Caco-2 (cell line): ENCODE data around the gene CEACAM19. TPM values are rescaled to one million over a fixed set of nuclear protein-coding genes. Genes with fewer than 3 reads are reported as not detected.
"Not testable (repeated sequence)": the region's sequence is repeated elsewhere in the genome, so short reads cannot be mapped to it uniquely, and the experiment has no call there.

Experiments
- BruUV-seq: library from RNA; stranded (reverse); fragments of 400-500 nt; replicated peaks from 2 replicates; lab custom pipeline; 2021; lab: Mats Ljungman, UMichigan
- CTCF ChIA-PET: fragments of 300-600 bp; sonication (Branson Sonifier 250); formaldehyde crosslinking; loops from one replicate; lab custom pipeline; 2022; ENCODE audit warnings: antibody characterized with exemption; lab: Charles Lee
- POLR2A ChIA-PET: fragments of 300-600 bp; sonication (Branson Sonifier 250); formaldehyde crosslinking; loops from one replicate; lab custom pipeline; 2022; ENCODE audit warnings: antibody characterized with exemption; lab: Charles Lee
- DNase-seq, 2 experiments: peaks; one replicate each; pipeline versions ENCODE4 v3.0.0 to v3.0.0-alpha.2; 2020 to 2022
- H3K27me3 ChIP-seq: replicated peaks from 2 replicates; pipeline ENCODE4 v1.6.0; 2011; ENCODE audit warnings: low read length; ENCODE audit not compliant: control insufficient read depth, insufficient read depth
- H3K36me3 ChIP-seq: 2 replicates; pipeline ENCODE4 v1.5.1; 2011; ENCODE audit warnings: low read length; ENCODE audit not compliant: control insufficient read depth, insufficient read depth
- H3K4me1 ChIP-seq: fragments of 250-450 bp; sonication (Bioruptor Pico); 2 replicates; pipeline ENCODE4 v1.5.1; 2020; ENCODE audit warnings: mild to moderate bottlenecking
- H3K4me3 ChIP-seq: 2 replicates; pipeline ENCODE4 v1.5.1; 2011; ENCODE audit warnings: low read depth, mild to moderate bottlenecking, control low read depth, low read length
- H3K9me3 ChIP-seq: fragments of 250-450 bp; sonication (Bioruptor Pico); 2 replicates; pipeline ENCODE4 v1.5.1; 2020; ENCODE audit warnings: mild to moderate bottlenecking, moderate library complexity
- H3K27ac Mint-ChIP-seq: one replicate; pipeline ENCODE4 v1.8.0; 2022; ENCODE audit warnings: mixed read lengths; ENCODE audit not compliant: unreplicated experiment
- H3K27me3 Mint-ChIP-seq: one replicate; pipeline ENCODE4 v1.8.0; 2022; ENCODE audit warnings: mixed read lengths; ENCODE audit not compliant: insufficient read depth, unreplicated experiment
- H3K36me3 Mint-ChIP-seq: one replicate; pipeline ENCODE4 v1.8.0; 2022; ENCODE audit warnings: mild to moderate bottlenecking, mixed read lengths; ENCODE audit not compliant: insufficient read depth, unreplicated experiment
- H3K4me1 Mint-ChIP-seq: one replicate; pipeline ENCODE4 v1.8.0; 2022; ENCODE audit warnings: low read depth, mixed read lengths; ENCODE audit not compliant: unreplicated experiment
- H3K4me3 Mint-ChIP-seq: one replicate; pipeline ENCODE4 v1.8.0; 2022; ENCODE audit warnings: mild to moderate bottlenecking, moderate library complexity, mixed read lengths; ENCODE audit not compliant: unreplicated experiment
- H3K9me3 Mint-ChIP-seq: one replicate; pipeline ENCODE4 v1.8.0; 2022; ENCODE audit warnings: mixed read lengths; ENCODE audit not compliant: unreplicated experiment
- CTCF ChIP-seq, 2 experiments: fragments of 200-600 bp in 1 of 2; IDR thresholded peaks; 1 replicate in 1 of 2; 2 replicates in 1 of 2; pipeline versions ENCODE4 v1.5.1 to v1.8.0; 2011 to 2022; ENCODE audit warnings: antibody characterized with exemption in 1 of 2, control low read depth in 1 of 2, inconsistent platforms in 1 of 2, low read depth in 1 of 2, low read length in 1 of 2, mild to moderate bottlenecking in 1 of 2, moderate library complexity in 1 of 2; ENCODE audit not compliant: insufficient read depth in 1 of 2, severe bottlenecking in 1 of 2, unreplicated experiment in 1 of 2
- intact Hi-C: fragments of 100-400 bp; cut with micrococcal nuclease; formaldehyde crosslinking; loops from one replicate; pipeline ENCODE4 v1.10.0; 2022; ENCODE audit not compliant: unreplicated experiment
- total RNA-seq: library from RNA; stranded (reverse); gene quantifications from 2 replicates; pipeline ENCODE4 v1.2.3, GENCODE V29; 2022

CEACAM19 gene
- total RNA-seq, 1 experiment from 2014 or later: 2.9 TPM

GRCh38 chr19:44720945-44721344, 49.7 kb downstream of the CEACAM19 start:
- CTCF ChIA-PET: interaction anchor here (0.8 to 5.5 kb wide), 3 partner anchors 18 to 150 kb away, joined by 5 to 206 read pairs (median 5); no protein-coding TSS in a partner anchor
- Mint-ChIP-seq H3K27me3 (no peaks in the 10 kb centered on the region), H3K9me3 (peaks cover under 1% of the 10 kb centered on the region), H3K4me3 (no peak overlapping the region), H3K27ac (no peak overlapping the region), H3K36me3 (peaks cover 5% of the 10 kb centered on the region), H3K4me1 (peaks cover 46% of the 10 kb centered on the region)
- intact Hi-C loops: no loop called here
- no TSS peak for BruUV-seq
- Histone ChIP-seq H3K4me3 (no peak overlapping the region), H3K9me3 (0 out of 2 replicates have a peak, but pooled peaks cover under 1% of the 10 kb centered on the region), H3K4me1 (peaks cover 53% of the 10 kb centered on the region), H3K27me3 (no peaks in the 10 kb centered on the region), H3K36me3 (no peaks in the 10 kb centered on the region; the same call in 1 of the 2 replicates)
- TF ChIP-seq CTCF (IDR thresholded peaks at IDR 0.05; ENCODE audit: insufficient read depth in 1 of 2, low read depth in 1 of 2, low read length in 1 of 2, severe bottlenecking in 1 of 2, unreplicated experiment in 1 of 2): no peak
- no peak for DNase-seq
- POLR2A ChIA-PET: interaction anchor here (0.6 kb wide), 1 partner anchor 115 kb away, joined by 7 read pairs; no protein-coding TSS in a partner anchor

GRCh38 chr19:44721369-44721768, 50.1 kb downstream of the CEACAM19 start:
- H3K27me3 Mint-ChIP-seq, H3K9me3 Mint-ChIP-seq, H3K27ac Mint-ChIP-seq, H3K4me3 ChIP-seq, H3K4me3 Mint-ChIP-seq, H3K36me3 ChIP-seq, BruUV-seq, H3K27me3 ChIP-seq, H3K36me3 Mint-ChIP-seq, DNase-seq, intact Hi-C loops, H3K9me3 ChIP-seq: not testable (repeated sequence)
- ChIA-PET POLR2A (interaction anchor here (0.6 kb wide), 1 partner anchor 115 kb away, joined by 7 read pairs; no protein-coding TSS in a partner anchor), CTCF (interaction anchor here (0.8 to 5.5 kb wide), 3 partner anchors 18 to 151 kb away, joined by 5 to 206 read pairs (median 5); no protein-coding TSS in a partner anchor)
- peaks cover 58% of the 10 kb centered on the region for H3K4me1 ChIP-seq
- peaks cover 50% of the 10 kb centered on the region for H3K4me1 Mint-ChIP-seq

GRCh38 chr19:44722131-44723121, 51.1 kb downstream of the CEACAM19 start:
- H3K27me3 Mint-ChIP-seq: no peaks in the 10 kb centered on the region
- H3K27me3 ChIP-seq: no peaks in the 10 kb centered on the region
- POLR2A ChIA-PET: interaction anchor here (0.7 kb wide), 1 partner anchor 85 kb away, joined by 9 read pairs; no protein-coding TSS in a partner anchor
- H3K27ac Mint-ChIP-seq: no peak overlapping the region
- no peak overlapping the region for H3K4me3 ChIP-seq
- CTCF ChIA-PET: interaction anchor here (0.5 to 5.5 kb wide), 7 partner anchors 17 to 140 kb away, joined by 3 to 206 read pairs (median 4); partner anchors contain the start of gene NECTIN2
- H3K9me3 ChIP-seq: no peaks in the 10 kb centered on the region
- H3K9me3 Mint-ChIP-seq: no peaks in the 10 kb centered on the region
- DNase-seq: no peak
- H3K4me1 ChIP-seq: peaks cover 59% of the 10 kb centered on the region
- peaks cover 5% of the 10 kb centered on the region for H3K36me3 Mint-ChIP-seq
- no peak overlapping the region for H3K4me3 Mint-ChIP-seq
- H3K36me3 ChIP-seq: no peaks in the 10 kb centered on the region; the same call in 1 of the 2 replicates
- intact Hi-C loops: no loop called here
- BruUV-seq: no TSS peak
- no peak for TF ChIP-seq CTCF (IDR thresholded peaks at IDR 0.05; ENCODE audit: insufficient read depth in 1 of 2, low read depth in 1 of 2, low read length in 1 of 2, severe bottlenecking in 1 of 2, unreplicated experiment in 1 of 2)
- H3K4me1 Mint-ChIP-seq: peaks cover 53% of the 10 kb centered on the region
